Retinal pigment epithelial cell (primary cell): ENCODE data around the gene TMEM200C.

Source experiments
- DNase-seq: peaks from one replicate; pipeline ENCODE4 v3.0.0-alpha.2; 2010; ENCODE audit warnings: low read depth
- H3K4me3 ChIP-seq: 2 replicates; pipeline ENCODE4 v1.5.1; 2011; ENCODE audit warnings: mild to moderate bottlenecking, low read length, control low read depth, moderate library complexity
- TF ChIP-seq, protein P1 (sequence below): conservative IDR thresholded peaks from 2 replicates; pipeline ENCODE4 v1.5.1; 2011; ENCODE audit warnings: low read depth, low read length, control low read depth, inconsistent platforms

Gene TMEM200C

DNA sequence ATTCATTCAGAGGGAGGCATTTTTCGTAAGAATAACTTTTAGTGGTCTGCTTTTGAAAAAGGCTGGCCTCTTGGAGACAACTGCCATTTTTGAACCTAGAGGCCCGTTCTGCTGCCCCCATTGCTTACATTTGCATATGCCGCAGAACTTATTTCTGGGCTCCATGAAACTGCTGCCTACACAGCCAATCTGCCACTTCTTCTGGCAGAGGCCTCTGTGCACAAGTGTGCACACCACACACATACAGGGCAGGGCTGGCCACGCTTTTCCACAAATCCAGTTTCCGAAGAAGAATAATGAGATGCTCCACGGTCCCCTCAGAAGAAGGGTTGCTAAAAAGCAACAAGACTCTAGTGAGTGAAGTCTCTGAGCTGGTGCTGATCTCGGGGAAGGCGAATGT is 56.2 kb downstream of the TMEM200C start:
- H3K4me3 ChIP-seq = no peak overlapping the region
- no peak for DNase-seq
- TF ChIP-seq, protein P1, sequence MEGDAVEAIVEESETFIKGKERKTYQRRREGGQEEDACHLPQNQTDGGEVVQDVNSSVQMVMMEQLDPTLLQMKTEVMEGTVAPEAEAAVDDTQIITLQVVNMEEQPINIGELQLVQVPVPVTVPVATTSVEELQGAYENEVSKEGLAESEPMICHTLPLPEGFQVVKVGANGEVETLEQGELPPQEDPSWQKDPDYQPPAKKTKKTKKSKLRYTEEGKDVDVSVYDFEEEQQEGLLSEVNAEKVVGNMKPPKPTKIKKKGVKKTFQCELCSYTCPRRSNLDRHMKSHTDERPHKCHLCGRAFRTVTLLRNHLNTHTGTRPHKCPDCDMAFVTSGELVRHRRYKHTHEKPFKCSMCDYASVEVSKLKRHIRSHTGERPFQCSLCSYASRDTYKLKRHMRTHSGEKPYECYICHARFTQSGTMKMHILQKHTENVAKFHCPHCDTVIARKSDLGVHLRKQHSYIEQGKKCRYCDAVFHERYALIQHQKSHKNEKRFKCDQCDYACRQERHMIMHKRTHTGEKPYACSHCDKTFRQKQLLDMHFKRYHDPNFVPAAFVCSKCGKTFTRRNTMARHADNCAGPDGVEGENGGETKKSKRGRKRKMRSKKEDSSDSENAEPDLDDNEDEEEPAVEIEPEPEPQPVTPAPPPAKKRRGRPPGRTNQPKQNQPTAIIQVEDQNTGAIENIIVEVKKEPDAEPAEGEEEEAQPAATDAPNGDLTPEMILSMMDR = no peak
